ENCODE results near the gene RNU1-1.
A peak's percentile ranks its signal among the peaks of the same experiment; 100 is the strongest.
"Not testable (repeated sequence)": the region's sequence is repeated elsewhere in the genome, so short reads cannot be mapped to it uniquely, and the experiment has no call there.

RNU1-1 gene

GRCh38 chr1:16514107-16515055 is at the start of gene RNU1-1:
RNU1-1 (minus strand) TSS chr1:16514285.
- not testable (repeated sequence) for H3K4me1 Mint-ChIP-seq; H3K27ac Mint-ChIP-seq; H3K4me3 Mint-ChIP-seq; H3K36me3 Mint-ChIP-seq (ENCODE audit: low read depth); H3K9me3 Mint-ChIP-seq
- ATAC-seq (peak; percentile 42), DNase-seq (peak; percentile 65)
- H3K27me3 Mint-ChIP-seq, result peaks cover 14% of the 10 kb centered on the region

GRCh38 chr1:16561035-16561434 is 47.0 kb upstream of the RNU1-1 start:
- not testable (repeated sequence) for H3K27ac Mint-ChIP-seq; ATAC-seq; H3K4me3 Mint-ChIP-seq; H3K36me3 Mint-ChIP-seq (ENCODE audit: low read depth); H3K27me3 Mint-ChIP-seq; H3K9me3 Mint-ChIP-seq; DNase-seq; H3K4me1 Mint-ChIP-seq

GRCh38 chr1:16560498-16560897 is 46.4 kb upstream of the RNU1-1 start:
- H3K27me3 Mint-ChIP-seq; H3K9me3 Mint-ChIP-seq; DNase-seq; H3K4me3 Mint-ChIP-seq; ATAC-seq; H3K27ac Mint-ChIP-seq; H3K36me3 Mint-ChIP-seq (ENCODE audit: low read depth); H3K4me1 Mint-ChIP-seq: not testable (repeated sequence)

- H3K9me3 Mint-ChIP-seq; H3K36me3 Mint-ChIP-seq (ENCODE audit: low read depth); H3K4me3 Mint-ChIP-seq; H3K4me1 Mint-ChIP-seq; ATAC-seq; H3K27ac Mint-ChIP-seq; H3K27me3 Mint-ChIP-seq; DNase-seq: not testable (repeated sequence)
Observed at GRCh38 chr1:16559688-16560087, 45.6 kb upstream of the RNU1-1 start.

GRCh38 chr1:16557034-16557433 is 42.9 kb upstream of the RNU1-1 start:
- not testable (repeated sequence) for DNase-seq; H3K4me1 Mint-ChIP-seq; H3K4me3 Mint-ChIP-seq; H3K27me3 Mint-ChIP-seq; ATAC-seq; H3K27ac Mint-ChIP-seq; H3K9me3 Mint-ChIP-seq; H3K36me3 Mint-ChIP-seq (ENCODE audit: low read depth)

- not testable (repeated sequence) for DNase-seq; H3K27me3 Mint-ChIP-seq; H3K4me3 Mint-ChIP-seq; H3K4me1 Mint-ChIP-seq; H3K27ac Mint-ChIP-seq; ATAC-seq; H3K36me3 Mint-ChIP-seq (ENCODE audit: low read depth); H3K9me3 Mint-ChIP-seq
Observed at GRCh38 chr1:16553244-16553643, 39.2 kb upstream of the RNU1-1 start.

- not testable (repeated sequence) for ATAC-seq; H3K36me3 Mint-ChIP-seq (ENCODE audit: low read depth); H3K27ac Mint-ChIP-seq; H3K27me3 Mint-ChIP-seq; H3K9me3 Mint-ChIP-seq; DNase-seq; H3K4me3 Mint-ChIP-seq; H3K4me1 Mint-ChIP-seq
Observed at GRCh38 chr1:16550212-16550918, 36.3 kb upstream of the RNU1-1 start.

- DNase-seq; ATAC-seq; H3K27ac Mint-ChIP-seq; H3K9me3 Mint-ChIP-seq; H3K36me3 Mint-ChIP-seq (ENCODE audit: low read depth); H3K27me3 Mint-ChIP-seq; H3K4me3 Mint-ChIP-seq; H3K4me1 Mint-ChIP-seq: not testable (repeated sequence)
Observed at GRCh38 chr1:16549545-16549944, 35.5 kb upstream of the RNU1-1 start.

- H3K27ac Mint-ChIP-seq; H3K36me3 Mint-ChIP-seq (ENCODE audit: low read depth); H3K4me1 Mint-ChIP-seq; H3K9me3 Mint-ChIP-seq; DNase-seq; H3K4me3 Mint-ChIP-seq; ATAC-seq: not testable (repeated sequence)
- H3K27me3 Mint-ChIP-seq, result peaks cover 11% of the 10 kb centered on the region
Observed at GRCh38 chr1:16547502-16548241, 33.6 kb upstream of the RNU1-1 start.

- ATAC-seq, result peak; percentile 92
- peak overlapping the region; percentile 32 for H3K4me3 Mint-ChIP-seq
- peak overlapping the region; percentile 77 for H3K27ac Mint-ChIP-seq
- H3K9me3 Mint-ChIP-seq; DNase-seq; H3K4me1 Mint-ChIP-seq; H3K36me3 Mint-ChIP-seq (ENCODE audit: low read depth): not testable (repeated sequence)
- H3K27me3 Mint-ChIP-seq, result peaks cover 11% of the 10 kb centered on the region
Observed at GRCh38 chr1:16545682-16546095, 31.6 kb upstream of the RNU1-1 start.

GRCh38 chr1:16540421-16540893 is 26.4 kb upstream of the RNU1-1 start:
- not testable (repeated sequence) for ATAC-seq; H3K9me3 Mint-ChIP-seq; DNase-seq; H3K27ac Mint-ChIP-seq; H3K36me3 Mint-ChIP-seq (ENCODE audit: low read depth); H3K4me3 Mint-ChIP-seq; H3K4me1 Mint-ChIP-seq
- H3K27me3 Mint-ChIP-seq, result peaks cover 14% of the 10 kb centered on the region

GRCh38 chr1:16537528-16537927 is 23.4 kb upstream of the RNU1-1 start:
- not testable (repeated sequence) for H3K36me3 Mint-ChIP-seq (ENCODE audit: low read depth); H3K9me3 Mint-ChIP-seq; DNase-seq; H3K4me3 Mint-ChIP-seq; H3K27ac Mint-ChIP-seq; ATAC-seq
- H3K27me3 Mint-ChIP-seq, result peaks cover 21% of the 10 kb centered on the region
- H3K4me1 Mint-ChIP-seq, result peaks cover 14% of the 10 kb centered on the region

- not testable (repeated sequence) for H3K4me3 Mint-ChIP-seq; H3K27ac Mint-ChIP-seq; DNase-seq; ATAC-seq; H3K9me3 Mint-ChIP-seq; H3K36me3 Mint-ChIP-seq (ENCODE audit: low read depth)
- Mint-ChIP-seq H3K27me3 (peaks cover 26% of the 10 kb centered on the region), H3K4me1 (peaks cover 14% of the 10 kb centered on the region)
Observed at GRCh38 chr1:16536796-16537195, 22.7 kb upstream of the RNU1-1 start.

GRCh38 chr1:16535898-16536297 is 21.8 kb upstream of the RNU1-1 start:
- Mint-ChIP-seq H3K4me1 (peaks cover 14% of the 10 kb centered on the region), H3K27me3 (peaks cover 33% of the 10 kb centered on the region)
- not testable (repeated sequence) for DNase-seq; H3K36me3 Mint-ChIP-seq (ENCODE audit: low read depth); H3K27ac Mint-ChIP-seq; H3K4me3 Mint-ChIP-seq; H3K9me3 Mint-ChIP-seq; ATAC-seq

Measured in activated naive CD8-positive, alpha-beta T cell treated with anti-CD3 and anti-CD28 coated beads, Interleukin-2, amount 50 U/mL, for 24 hours (primary cell).